Prostate gland (tissue), 2 donors: ENCODE measurements around the gene DHRS2.

ENCODE experiments used
- CTCF ChIP-seq, 4 experiments: fragments of 200-600 bp in 2 of 4; fragments of 450-650 bp in 2 of 4; sonication (generic) in 2 of 4; IDR thresholded peaks; 1 replicate in 3 of 4; 2 replicates in 1 of 4; pipeline ENCODE4 v1.5.1; 2016 to 2019; ENCODE audit warnings: antibody characterized with exemption in 4 of 4, mild to moderate bottlenecking in 2 of 4, moderate library complexity in 2 of 4
- POLR2A ChIP-seq: fragments of 450-650 bp; IDR thresholded peaks from one replicate; pipeline ENCODE4 v1.6.1; 2016; ENCODE audit warnings: antibody characterized with exemption, mild to moderate bottlenecking

GRCh38 chr14:23589606-23590005 is 46.6 kb upstream of the DHRS2 start:
- TF ChIP-seq CTCF (IDR thresholded peaks at IDR 0.05) (no peak), POLR2A (no peak)
